Retinal pigment epithelial cell (primary cell): Measurements from ENCODE around the gene SPIC.

ENCODE experiments used
- DNase-seq: peaks from one replicate; pipeline ENCODE4 v3.0.0-alpha.2; 2010; ENCODE audit warnings: low read depth
- H3K4me3 ChIP-seq: 2 replicates; pipeline ENCODE4 v1.5.1; 2011; ENCODE audit warnings: mild to moderate bottlenecking, low read length, control low read depth, moderate library complexity
- TF ChIP-seq, protein P1 (sequence below): conservative IDR thresholded peaks from 2 replicates; pipeline ENCODE4 v1.5.1; 2011; ENCODE audit warnings: low read depth, low read length, control low read depth, inconsistent platforms

SPIC gene

DNA sequence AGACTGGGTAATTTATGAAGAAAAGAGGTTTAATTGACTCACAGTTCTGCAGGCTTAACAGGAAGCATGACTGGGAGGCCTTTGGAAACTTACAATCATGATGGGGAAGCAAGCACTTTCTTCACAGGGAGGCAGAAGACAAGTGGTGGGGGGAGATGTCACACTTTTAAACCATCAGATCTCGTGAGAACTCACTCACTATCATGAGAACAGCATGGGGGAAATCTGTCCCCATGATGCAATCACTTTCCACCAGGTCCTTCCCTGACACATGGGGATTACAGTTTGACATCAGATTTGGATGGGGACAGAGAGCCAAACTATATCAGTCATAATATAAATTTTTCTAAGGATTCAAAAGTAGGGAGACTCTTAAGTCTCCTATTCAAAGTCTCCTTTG, 46.0 kb downstream of the SPIC start:
- TF ChIP-seq, protein P1, sequence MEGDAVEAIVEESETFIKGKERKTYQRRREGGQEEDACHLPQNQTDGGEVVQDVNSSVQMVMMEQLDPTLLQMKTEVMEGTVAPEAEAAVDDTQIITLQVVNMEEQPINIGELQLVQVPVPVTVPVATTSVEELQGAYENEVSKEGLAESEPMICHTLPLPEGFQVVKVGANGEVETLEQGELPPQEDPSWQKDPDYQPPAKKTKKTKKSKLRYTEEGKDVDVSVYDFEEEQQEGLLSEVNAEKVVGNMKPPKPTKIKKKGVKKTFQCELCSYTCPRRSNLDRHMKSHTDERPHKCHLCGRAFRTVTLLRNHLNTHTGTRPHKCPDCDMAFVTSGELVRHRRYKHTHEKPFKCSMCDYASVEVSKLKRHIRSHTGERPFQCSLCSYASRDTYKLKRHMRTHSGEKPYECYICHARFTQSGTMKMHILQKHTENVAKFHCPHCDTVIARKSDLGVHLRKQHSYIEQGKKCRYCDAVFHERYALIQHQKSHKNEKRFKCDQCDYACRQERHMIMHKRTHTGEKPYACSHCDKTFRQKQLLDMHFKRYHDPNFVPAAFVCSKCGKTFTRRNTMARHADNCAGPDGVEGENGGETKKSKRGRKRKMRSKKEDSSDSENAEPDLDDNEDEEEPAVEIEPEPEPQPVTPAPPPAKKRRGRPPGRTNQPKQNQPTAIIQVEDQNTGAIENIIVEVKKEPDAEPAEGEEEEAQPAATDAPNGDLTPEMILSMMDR = no peak
- H3K4me3 ChIP-seq = no peak overlapping the region
- DNase-seq = no peak

DNA sequence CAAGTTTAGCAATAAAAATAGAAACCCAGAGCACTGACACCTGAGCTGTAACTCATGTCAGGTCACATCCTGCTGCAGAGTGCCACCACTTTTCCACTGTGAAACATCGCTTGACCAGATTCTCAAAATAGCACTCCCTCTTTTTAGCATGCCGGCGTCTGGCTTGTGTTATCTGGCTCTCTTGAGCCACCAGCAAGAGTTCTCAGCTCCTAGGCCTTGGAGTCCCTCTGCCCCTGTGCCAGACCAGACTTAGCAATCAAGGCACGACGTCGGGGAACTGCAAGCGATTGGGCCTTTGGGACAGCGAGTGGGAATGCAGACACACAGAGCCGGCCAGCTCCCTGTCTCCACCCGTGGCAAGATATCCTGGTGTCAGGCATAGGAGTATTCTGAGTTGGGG, 52.5 kb downstream of the SPIC start:
- no peak for DNase-seq
- no peak overlapping the region for H3K4me3 ChIP-seq
- TF ChIP-seq, protein P1 = no peak

DNA sequence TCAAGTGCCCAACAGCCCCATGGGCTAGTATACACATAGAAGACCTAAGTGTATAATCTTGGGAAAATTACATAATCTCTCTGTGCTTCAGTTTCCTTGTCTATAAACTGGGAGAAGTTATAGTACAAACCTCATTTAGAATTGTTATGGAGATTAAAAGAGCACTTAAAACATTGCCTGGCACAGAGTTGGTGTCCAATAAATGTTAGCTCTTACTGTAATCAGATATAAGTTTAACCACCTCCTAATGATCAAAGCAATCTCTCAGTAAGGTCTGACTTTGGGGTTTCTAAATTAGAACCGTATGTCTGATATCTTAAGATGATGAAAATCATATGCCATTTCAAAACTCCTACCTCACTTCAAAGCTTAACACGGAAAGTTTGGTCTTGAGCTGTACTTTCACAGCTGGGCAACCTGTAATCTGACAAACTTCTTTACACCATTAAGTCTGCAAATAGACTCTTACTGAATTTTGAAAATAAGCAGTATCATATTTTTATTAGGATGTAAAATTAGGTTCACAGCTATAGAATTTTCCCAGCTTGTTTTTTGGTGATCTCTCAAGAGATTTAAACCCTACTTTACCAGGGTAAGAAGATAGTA, 61.0 kb downstream of the SPIC start:
- no peak overlapping the region for H3K4me3 ChIP-seq
- DNase-seq = no peak
- TF ChIP-seq, protein P1 = no peak
